Panc1 (cell line): ENCODE data around the gene KASH5. TPM values are rescaled to one million over a fixed set of nuclear protein-coding genes. Genes with fewer than 3 reads are reported as not detected.

ENCODE experiments used
- ATAC-seq: fragments of 200-7000 bp; cut with Tn5 transposase; 2 replicates; pipeline ENCODE4 v1.9.1; 2020; ENCODE audit warnings: mild to moderate bottlenecking, moderate library complexity
- BruUV-seq: library from RNA; stranded (reverse); fragments of 400-500 nt; replicated peaks from 2 replicates; lab custom pipeline; 2021; lab: Mats Ljungman, UMichigan
- CTCF ChIA-PET: fragments of 300-600 bp; sonication (Branson Sonifier 250); formaldehyde crosslinking; loops from one replicate; lab custom pipeline; 2022; ENCODE audit warnings: antibody characterized with exemption; lab: Charles Lee
- POLR2A ChIA-PET: fragments of 300-600 bp; sonication (Branson Sonifier 250); formaldehyde crosslinking; loops from one replicate; lab custom pipeline; 2022; ENCODE audit warnings: antibody characterized with exemption; lab: Charles Lee
- DNase-seq: peaks from one replicate; pipeline ENCODE4 v3.0.0-alpha.2; 2010; ENCODE audit warnings: low read depth, low spot score
- H3K27ac ChIP-seq: 2 replicates; pipeline ENCODE4 v1.5.1; 2011; ENCODE audit warnings: mild to moderate bottlenecking, low read length, inconsistent platforms
- H3K27me3 ChIP-seq: fragments of 200-500 bp; sonication (Bioruptor generic); 2 replicates; pipeline ENCODE4 v1.6.0; 2014; ENCODE audit warnings: low read length, inconsistent platforms; ENCODE audit not compliant: control insufficient read depth, insufficient read depth
- H3K36me3 ChIP-seq: fragments of 200-500 bp; sonication (Bioruptor generic); 2 replicates; pipeline ENCODE4 v1.5.1; 2014; ENCODE audit warnings: inconsistent platforms, mild to moderate bottlenecking, low read length, moderate library complexity; ENCODE audit not compliant: control insufficient read depth, insufficient read depth
- H3K4me1 ChIP-seq: 2 replicates; pipeline ENCODE4 v1.5.1; 2011; ENCODE audit warnings: inconsistent platforms, mild to moderate bottlenecking, low read length, moderate library complexity; ENCODE audit not compliant: control insufficient read depth, insufficient read depth
- H3K4me3 ChIP-seq, 2 experiments: 2 replicates each; pipeline ENCODE4 v1.5.1; 2011 to 2012; ENCODE audit warnings: low read depth in 2 of 2, low read length in 2 of 2, mild to moderate bottlenecking in 2 of 2, inconsistent platforms in 1 of 2, moderate library complexity in 1 of 2
- H3K9me3 ChIP-seq: fragments of 200-500 bp; sonication (Bioruptor generic); 2 replicates; pipeline ENCODE4 v1.5.1; 2014; ENCODE audit warnings: low read depth, mild to moderate bottlenecking, inconsistent platforms, low read length, moderate library complexity; ENCODE audit not compliant: control insufficient read depth, insufficient read depth
- CTCF ChIP-seq: fragments of 450-650 bp; IDR thresholded peaks from 2 replicates; pipeline ENCODE4 v1.5.1; 2017; ENCODE audit warnings: mild to moderate bottlenecking
- POLR2AphosphoS5 ChIP-seq: IDR thresholded peaks from 2 replicates; pipeline ENCODE4 v1.6.1; 2012; ENCODE audit warnings: mild to moderate bottlenecking, low read depth, low read length, moderate library complexity
- REST ChIP-seq, 2 experiments: IDR thresholded peaks; 2 replicates each; pipeline ENCODE4 v1.6.1; 2011 to 2012; ENCODE audit warnings: low read depth in 2 of 2, control low read depth in 1 of 2, low read length in 1 of 2, mild to moderate bottlenecking in 1 of 2, moderate library complexity in 1 of 2; ENCODE audit not compliant: insufficient read depth in 1 of 2
- in situ Hi-C: cut with HindIII; loops from 2 replicates; pipeline ENCODE4 v1.10.0; 2016; ENCODE audit warnings: low sequenced_read_pairs, low pct_unique_long_range_greater_than_20kb
- intact Hi-C: fragments of 100-400 bp; cut with micrococcal nuclease; formaldehyde crosslinking; loops from one replicate; pipeline ENCODE4 v1.10.0; 2022; ENCODE audit not compliant: unreplicated experiment
- total RNA-seq: library from RNA; stranded (reverse); gene quantifications from one replicate; pipeline ENCODE4 v1.2.1, GENCODE V29; 2021; ENCODE audit not compliant: unreplicated experiment

Gene KASH5
- total RNA-seq, 1 experiment from 2014 or later = not detected

DNA sequence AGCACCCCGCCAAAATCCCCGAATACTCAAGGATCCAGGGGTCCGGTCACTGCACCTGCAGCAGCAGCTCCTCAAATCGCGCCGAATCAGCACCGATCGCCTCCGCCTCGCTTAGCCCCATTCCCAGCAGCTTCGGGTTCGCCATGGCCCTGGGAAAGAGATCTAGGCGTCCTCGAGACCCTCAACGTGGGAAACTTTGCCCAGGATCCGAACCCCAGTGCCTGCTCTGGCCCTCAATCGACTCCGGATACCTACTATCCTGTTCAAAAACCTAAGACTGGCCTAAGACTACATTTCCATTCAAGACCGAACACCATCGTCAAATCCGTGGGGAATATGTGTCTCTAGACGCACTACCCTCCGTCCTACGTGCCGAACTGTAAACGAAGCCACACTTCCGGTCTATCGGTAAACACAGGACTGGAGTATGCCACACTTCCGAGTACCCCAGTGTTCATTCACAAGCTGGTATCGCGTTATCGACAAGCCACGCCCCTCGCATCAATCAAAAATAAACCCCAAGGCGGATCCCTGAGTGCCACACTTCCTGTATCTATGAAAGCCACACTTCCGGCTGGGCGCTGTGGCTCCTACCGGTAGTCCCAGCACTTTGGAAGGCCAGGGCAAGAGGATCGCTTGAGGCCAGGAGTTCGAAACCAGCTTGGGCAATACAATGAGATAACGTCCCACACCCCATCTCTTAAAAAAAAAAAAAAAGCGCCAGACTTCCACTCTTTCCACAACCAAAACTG is 63.6 kb downstream of the KASH5 start, which contains the start of gene PIH1D1:
Gene PIH1D1 (minus strand): TSS at position 385 of the 752 bp plus-strand sequence. CDS start 240 bp downstream, at position 145.
- BruUV-seq = TSS peak; percentile 95
- peak; percentile 82 for ATAC-seq
- ChIA-PET POLR2A (interaction anchor here (0.5 to 0.7 kb wide), 6 partner anchors 29 to 523 kb away, joined by 3 to 16 read pairs (median 6); partner anchors contain the start of gene PRRG2), CTCF (no interaction called here)
- Histone ChIP-seq H3K36me3 (no peaks in the 10 kb centered on the region; the same call in 1 of the 2 replicates), H3K27ac (peak within 1 kb of the TSS; percentile 99), H3K9me3 (no peaks in the 10 kb centered on the region), H3K4me3 (peak within 1 kb of the TSS; percentile 77 to 96), H3K27me3 (no peaks in the 10 kb centered on the region), H3K4me1 (no peaks in the 10 kb centered on the region; the same call in 1 of the 2 replicates)
- in situ Hi-C loops = no loop called here
- TF ChIP-seq CTCF (no peak), POLR2AphosphoS5 (peak; percentile 84)
- DNase-seq = peak; percentile 95
- intact Hi-C loops = no loop called here

GRCh38 chr19:49453013-49453756 is 65.1 kb downstream of the KASH5 start, which contains the start of gene ALDH16A1:
TSS of gene ALDH16A1 (plus strand) at chr19:49453225. CDS start at chr19:49453332, 107 bp downstream.
- H3K36me3 ChIP-seq = no peaks in the 10 kb centered on the region; the same call in 1 of the 2 replicates
- ATAC-seq = peak; percentile 95
- peak; percentile 75 for DNase-seq
- no TSS peak for BruUV-seq
- no peaks in the 10 kb centered on the region; the same call in 1 of the 2 replicates for H3K4me1 ChIP-seq
- TF ChIP-seq REST (IDR thresholded peaks at IDR 0.05; ENCODE audit: insufficient read depth in 1 of 2, low read depth in 2 of 2, low read length in 1 of 2) = no peak
- TF ChIP-seq POLR2AphosphoS5 = peak; percentile 87
- H3K9me3 ChIP-seq = no peaks in the 10 kb centered on the region
- ChIA-PET POLR2A (interaction anchor here (0.6 kb wide), 2 partner anchors 83 to 222 kb away, joined by 3 to 4 read pairs; no protein-coding TSS in a partner anchor), CTCF (interaction anchor here (0.6 kb wide), 3 partner anchors 74 to 308 kb away, joined by 3 to 6 read pairs (median 3); partner anchors contain the start of genes RCN3 and SCAF1)
- in situ Hi-C loops = no loop called here
- intact Hi-C loops = no loop called here
- peak within 1 kb of the TSS; percentile 77 to 96 for H3K4me3 ChIP-seq
- H3K27ac ChIP-seq = peak within 1 kb of the TSS; percentile 99
- H3K27me3 ChIP-seq = no peaks in the 10 kb centered on the region
